Glutamatergic neuron (in vitro differentiated cells): ENCODE measurements around the gene FKBP14. TPM values are rescaled to one million over a fixed set of nuclear protein-coding genes. Genes with fewer than 3 reads are reported as not detected.

Experiments used
- DNase-seq: peaks from one replicate; pipeline ENCODE4 v3.0.0; 2022
- H3K27ac Mint-ChIP-seq: one replicate; pipeline ENCODE4 v1.8.0; 2020; ENCODE audit warnings: mild to moderate bottlenecking, mixed read lengths, inconsistent platforms; ENCODE audit not compliant: unreplicated experiment
- H3K27me3 Mint-ChIP-seq: one replicate; pipeline ENCODE4 v1.8.0; 2020; ENCODE audit warnings: mild to moderate bottlenecking, moderate library complexity, mixed read lengths, inconsistent platforms; ENCODE audit not compliant: unreplicated experiment
- H3K36me3 Mint-ChIP-seq: one replicate; pipeline ENCODE4 v1.8.0; 2020; ENCODE audit warnings: mild to moderate bottlenecking, mixed read lengths, inconsistent platforms; ENCODE audit not compliant: unreplicated experiment
- H3K4me1 Mint-ChIP-seq: one replicate; pipeline ENCODE4 v1.8.0; 2020; ENCODE audit warnings: mild to moderate bottlenecking, low read depth, mixed read lengths, inconsistent platforms; ENCODE audit not compliant: unreplicated experiment
- H3K4me3 Mint-ChIP-seq: one replicate; pipeline ENCODE4 v1.8.0; 2020; ENCODE audit warnings: mild to moderate bottlenecking, mixed read lengths, inconsistent platforms; ENCODE audit not compliant: unreplicated experiment
- H3K9me3 Mint-ChIP-seq: one replicate; pipeline ENCODE4 v1.8.0; 2020; ENCODE audit warnings: mild to moderate bottlenecking, moderate library complexity, mixed read lengths, inconsistent platforms; ENCODE audit not compliant: unreplicated experiment
- total RNA-seq: library from RNA; stranded (reverse); fragmentation: NEBNext Ultra II Directional; extraction: Animal tissue kit (Norgen Biotek cat#: 25700); gene quantifications from one replicate; pipeline ENCODE4 v1.2.1, GENCODE V29; 2021; ENCODE audit not compliant: unreplicated experiment
- TF ChIP-seq, protein P1 (sequence below): fragments of 200-600 bp; sonication (generic); IDR thresholded peaks from one replicate; pipeline ENCODE4 v1.5.0; 2021; ENCODE audit not compliant: partially characterized antibody, unreplicated experiment

The FKBP14 gene
- total RNA-seq, 1 donor from 2014 or later: 6.8 TPM

DNA sequence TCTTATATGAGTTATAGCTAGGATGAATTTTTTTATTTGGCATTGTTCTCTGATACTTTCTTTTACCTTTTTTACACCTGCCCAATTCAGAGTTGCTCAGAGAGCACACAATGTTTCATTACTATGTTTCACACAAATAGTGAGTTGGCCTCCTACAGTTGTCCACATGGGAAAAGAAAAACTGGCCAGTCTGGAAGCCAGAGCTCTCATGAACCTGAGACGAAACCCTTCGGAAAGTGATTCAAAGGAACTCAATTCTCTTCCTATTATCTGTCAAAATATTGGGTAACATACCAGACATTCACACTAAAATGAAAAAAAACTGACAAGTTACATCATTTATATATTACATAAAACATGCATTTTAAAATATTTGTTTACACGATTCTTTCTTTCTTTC lies 52.2 kb downstream of the FKBP14 start:
- peaks cover 5% of the 10 kb centered on the region for H3K9me3 Mint-ChIP-seq
- TF ChIP-seq, protein P1, sequence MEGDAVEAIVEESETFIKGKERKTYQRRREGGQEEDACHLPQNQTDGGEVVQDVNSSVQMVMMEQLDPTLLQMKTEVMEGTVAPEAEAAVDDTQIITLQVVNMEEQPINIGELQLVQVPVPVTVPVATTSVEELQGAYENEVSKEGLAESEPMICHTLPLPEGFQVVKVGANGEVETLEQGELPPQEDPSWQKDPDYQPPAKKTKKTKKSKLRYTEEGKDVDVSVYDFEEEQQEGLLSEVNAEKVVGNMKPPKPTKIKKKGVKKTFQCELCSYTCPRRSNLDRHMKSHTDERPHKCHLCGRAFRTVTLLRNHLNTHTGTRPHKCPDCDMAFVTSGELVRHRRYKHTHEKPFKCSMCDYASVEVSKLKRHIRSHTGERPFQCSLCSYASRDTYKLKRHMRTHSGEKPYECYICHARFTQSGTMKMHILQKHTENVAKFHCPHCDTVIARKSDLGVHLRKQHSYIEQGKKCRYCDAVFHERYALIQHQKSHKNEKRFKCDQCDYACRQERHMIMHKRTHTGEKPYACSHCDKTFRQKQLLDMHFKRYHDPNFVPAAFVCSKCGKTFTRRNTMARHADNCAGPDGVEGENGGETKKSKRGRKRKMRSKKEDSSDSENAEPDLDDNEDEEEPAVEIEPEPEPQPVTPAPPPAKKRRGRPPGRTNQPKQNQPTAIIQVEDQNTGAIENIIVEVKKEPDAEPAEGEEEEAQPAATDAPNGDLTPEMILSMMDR: no peak
- H3K4me1 Mint-ChIP-seq: peaks cover 16% of the 10 kb centered on the region
- no peak for DNase-seq
- no peak overlapping the region for H3K4me3 Mint-ChIP-seq
- no peak overlapping the region for H3K27ac Mint-ChIP-seq
- H3K27me3 Mint-ChIP-seq: peaks cover 2% of the 10 kb centered on the region
- H3K36me3 Mint-ChIP-seq: no peaks in the 10 kb centered on the region

GRCh38 chr7:29972315-29972669 lies 54.2 kb downstream of the FKBP14 start:
- Mint-ChIP-seq H3K4me3 (no peak overlapping the region), H3K4me1 (peaks cover 24% of the 10 kb centered on the region), H3K9me3 (peaks cover 7% of the 10 kb centered on the region), H3K27me3 (peaks cover 2% of the 10 kb centered on the region), H3K27ac (no peak overlapping the region), H3K36me3 (peaks cover 4% of the 10 kb centered on the region)
- DNase-seq: no peak
- TF ChIP-seq, protein P1: no peak

DNA sequence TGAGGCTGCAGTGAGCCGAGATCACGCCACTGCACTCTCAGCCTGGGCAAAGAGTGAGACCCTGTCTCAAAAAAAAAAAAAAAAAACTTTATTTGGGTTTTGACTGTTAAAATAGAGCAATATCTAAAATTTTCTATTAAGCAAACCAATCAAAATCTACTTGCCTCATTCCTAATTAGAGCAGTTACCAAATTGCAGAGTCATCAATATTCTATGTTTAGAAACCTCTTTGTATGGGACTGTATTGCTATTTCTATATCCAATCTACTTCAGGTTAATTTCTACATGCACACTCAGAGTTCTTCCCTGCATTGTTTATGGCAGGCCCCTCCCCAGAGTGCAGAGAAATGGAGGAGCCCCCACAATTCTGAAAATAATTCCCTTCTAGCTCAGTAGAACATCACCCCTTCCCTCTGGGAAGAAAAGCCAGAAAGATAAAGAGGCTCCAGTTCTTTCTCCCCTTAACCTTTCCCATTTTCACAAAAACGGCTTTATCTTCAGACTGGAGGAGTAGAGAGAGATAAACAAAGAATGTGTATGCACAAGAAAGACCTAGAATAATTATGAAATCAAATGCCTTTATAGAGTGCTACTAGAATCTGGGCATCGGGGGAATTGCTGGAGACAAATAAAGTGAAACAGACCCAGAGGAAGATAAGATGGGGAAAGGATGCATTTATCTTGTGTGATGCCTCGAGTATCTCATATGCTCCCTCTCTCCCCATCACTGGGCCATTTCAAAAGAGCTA lies 54.8 kb downstream of the FKBP14 start:
- peaks cover 25% of the 10 kb centered on the region for H3K4me1 Mint-ChIP-seq
- peaks cover 8% of the 10 kb centered on the region for H3K36me3 Mint-ChIP-seq
- peaks cover 7% of the 10 kb centered on the region for H3K9me3 Mint-ChIP-seq
- TF ChIP-seq, protein P1: no peak
- DNase-seq: no peak
- no peak overlapping the region for H3K4me3 Mint-ChIP-seq
- peaks cover 3% of the 10 kb centered on the region for H3K27me3 Mint-ChIP-seq
- no peak overlapping the region for H3K27ac Mint-ChIP-seq

DNA sequence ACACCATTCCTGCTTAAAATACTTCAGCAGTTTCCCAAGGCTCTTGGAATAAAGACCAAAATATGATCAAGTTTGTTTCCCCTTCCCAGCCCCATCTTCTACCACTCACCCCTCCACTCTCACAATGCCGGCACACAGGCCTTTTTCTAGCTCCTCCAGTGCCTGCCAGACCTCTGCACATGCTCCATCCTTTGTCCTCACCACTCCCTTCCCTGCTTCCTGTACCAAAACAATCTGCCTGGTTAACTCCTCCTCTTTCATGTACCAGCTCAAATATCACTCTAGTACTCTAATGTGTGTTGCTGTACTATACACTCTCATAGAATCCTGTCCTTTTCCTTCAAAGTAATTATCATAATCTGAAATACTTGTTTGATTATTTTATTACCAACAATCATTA lies 56.3 kb downstream of the FKBP14 start:
- H3K27ac Mint-ChIP-seq: peak overlapping the region; percentile 59
- TF ChIP-seq, protein P1: no peak
- no peak for DNase-seq
- H3K4me1 Mint-ChIP-seq: peaks cover 38% of the 10 kb centered on the region
- H3K4me3 Mint-ChIP-seq: peak overlapping the region; percentile 37
- peaks cover 18% of the 10 kb centered on the region for H3K36me3 Mint-ChIP-seq
- peaks cover 1% of the 10 kb centered on the region for H3K27me3 Mint-ChIP-seq
- H3K9me3 Mint-ChIP-seq: peaks cover 10% of the 10 kb centered on the region

GRCh38 chr7:29969738-29970137 lies 56.8 kb downstream of the FKBP14 start:
- peaks cover 42% of the 10 kb centered on the region for H3K4me1 Mint-ChIP-seq
- H3K4me3 Mint-ChIP-seq: peak overlapping the region; percentile 26

More at GRCh38 chr7:29969738-29970137, 56.8 kb downstream of the FKBP14 start:
- H3K9me3 Mint-ChIP-seq: peaks cover 10% of the 10 kb centered on the region
- peak overlapping the region; percentile 59 for H3K27ac Mint-ChIP-seq
- TF ChIP-seq, protein P1: no peak
- peaks cover 1% of the 10 kb centered on the region for H3K27me3 Mint-ChIP-seq
- peaks cover 18% of the 10 kb centered on the region for H3K36me3 Mint-ChIP-seq
- DNase-seq: no peak
